HG02623 (cell line): Measurements from ENCODE around the gene EHMT1.

Experiments
- ATAC-seq: cut with Tn5 transposase; IDR thresholded peaks from one replicate; pipeline ENCODE4 v1.9.1; 2021; ENCODE audit warnings: moderate library complexity; ENCODE audit not compliant: unreplicated experiment

Gene EHMT1

GRCh38 chr9:137671721-137672120, 52.9 kb downstream of the EHMT1 start:
- no peak for ATAC-seq

GRCh38 chr9:137672907-137673791, 54.3 kb downstream of the EHMT1 start:
- ATAC-seq, result peak; percentile 45

GRCh38 chr9:137673886-137674285, 55.1 kb downstream of the EHMT1 start:
- ATAC-seq, result no peak

GRCh38 chr9:137674307-137674975, 55.6 kb downstream of the EHMT1 start:
- no peak for ATAC-seq

- ATAC-seq, result no peak
These were observed 56.1 kb downstream of the EHMT1 start for GRCh38 chr9:137674976-137675320.

GRCh38 chr9:137676998-137677397, 58.2 kb downstream of the EHMT1 start:
- ATAC-seq, result no peak

- ATAC-seq, result no peak
These were observed 59.4 kb downstream of the EHMT1 start for GRCh38 chr9:137678202-137678601.

GRCh38 chr9:137679249-137679648, 60.4 kb downstream of the EHMT1 start:
- ATAC-seq, result no peak

GRCh38 chr9:137679695-137680305, 61.0 kb downstream of the EHMT1 start:
- ATAC-seq, result no peak

- ATAC-seq, result no peak
These were observed 61.9 kb downstream of the EHMT1 start for GRCh38 chr9:137680444-137681358.

GRCh38 chr9:137682428-137683105, 63.8 kb downstream of the EHMT1 start:
- ATAC-seq, result no peak

- ATAC-seq, result no peak
These were observed 64.6 kb downstream of the EHMT1 start for GRCh38 chr9:137683262-137683864.

GRCh38 chr9:137685035-137685740, 66.4 kb downstream of the EHMT1 start:
- ATAC-seq, result no peak

GRCh38 chr9:137685741-137686420, 67.1 kb downstream of the EHMT1 start:
- no peak for ATAC-seq

- no peak for ATAC-seq
These were observed 69.5 kb downstream of the EHMT1 start for GRCh38 chr9:137688261-137688660.

GRCh38 chr9:137688725-137689124, 69.9 kb downstream of the EHMT1 start:
- no peak for ATAC-seq

GRCh38 chr9:137689745-137690529, 71.1 kb downstream of the EHMT1 start:
- ATAC-seq, result no peak
